SK-N-SH treated with all-trans-retinoic acid at 6 μM for 48 hours (cell line): Measurements from ENCODE around the gene LRRFIP1.
A peak's percentile ranks its signal among the peaks of the same experiment; 100 is the strongest.

ENCODE experiments used
- ARNTL ChIP-seq: fragments of 450-650 bp; formaldehyde crosslinking; IDR thresholded peaks from 2 replicates; pipeline ENCODE4 v1.5.0; 2020; ENCODE audit warnings: low read depth, mild to moderate bottlenecking, moderate library complexity, borderline replicate concordance
- ESRRG ChIP-seq: fragments of 250-450 bp; sonication (Bioruptor Pico); IDR thresholded peaks from 2 replicates; pipeline ENCODE4 v1.6.1; 2021; ENCODE audit warnings: mild to moderate bottlenecking
- GLIS3 ChIP-seq: fragments of 250-450 bp; sonication (Bioruptor Pico); IDR thresholded peaks from 2 replicates; pipeline ENCODE4 v1.5.0; 2020; ENCODE audit warnings: mild to moderate bottlenecking, moderate library complexity
- TCF4 ChIP-seq: fragments of 250-450 bp; sonication (Bioruptor Pico); IDR thresholded peaks from 2 replicates; pipeline ENCODE4 v1.8.0; 2021; ENCODE audit warnings: mild to moderate bottlenecking, moderate library complexity, borderline replicate concordance
- TOX ChIP-seq: fragments of 250-450 bp; sonication (Bioruptor Pico); IDR thresholded peaks from 2 replicates; pipeline ENCODE4 v1.8.0; 2021; ENCODE audit warnings: mild to moderate bottlenecking, moderate library complexity, borderline replicate concordance
- ZFP3 ChIP-seq: fragments of 250-450 bp; sonication (Bioruptor Pico); IDR thresholded peaks from 2 replicates; pipeline ENCODE4 v1.5.0; 2020; ENCODE audit warnings: mild to moderate bottlenecking, moderate library complexity
- ZNF565 ChIP-seq: fragments of 450-650 bp; formaldehyde crosslinking; conservative IDR thresholded peaks from 2 replicates; pipeline ENCODE4 v1.5.0; 2020; ENCODE audit warnings: low read depth, mild to moderate bottlenecking, moderate library complexity
- TF ChIP-seq, protein P1 (sequence below): fragments of 250-450 bp; sonication (Bioruptor Pico); IDR thresholded peaks from 2 replicates; pipeline ENCODE4 v1.8.0; 2020; ENCODE audit warnings: mild to moderate bottlenecking, moderate library complexity, borderline replicate concordance
- TF ChIP-seq, protein P2 (sequence below): fragments of 250-450 bp; sonication (Bioruptor Pico); IDR thresholded peaks from 2 replicates; pipeline ENCODE4 v1.5.1; 2021; ENCODE audit warnings: mild to moderate bottlenecking, moderate library complexity

DNA sequence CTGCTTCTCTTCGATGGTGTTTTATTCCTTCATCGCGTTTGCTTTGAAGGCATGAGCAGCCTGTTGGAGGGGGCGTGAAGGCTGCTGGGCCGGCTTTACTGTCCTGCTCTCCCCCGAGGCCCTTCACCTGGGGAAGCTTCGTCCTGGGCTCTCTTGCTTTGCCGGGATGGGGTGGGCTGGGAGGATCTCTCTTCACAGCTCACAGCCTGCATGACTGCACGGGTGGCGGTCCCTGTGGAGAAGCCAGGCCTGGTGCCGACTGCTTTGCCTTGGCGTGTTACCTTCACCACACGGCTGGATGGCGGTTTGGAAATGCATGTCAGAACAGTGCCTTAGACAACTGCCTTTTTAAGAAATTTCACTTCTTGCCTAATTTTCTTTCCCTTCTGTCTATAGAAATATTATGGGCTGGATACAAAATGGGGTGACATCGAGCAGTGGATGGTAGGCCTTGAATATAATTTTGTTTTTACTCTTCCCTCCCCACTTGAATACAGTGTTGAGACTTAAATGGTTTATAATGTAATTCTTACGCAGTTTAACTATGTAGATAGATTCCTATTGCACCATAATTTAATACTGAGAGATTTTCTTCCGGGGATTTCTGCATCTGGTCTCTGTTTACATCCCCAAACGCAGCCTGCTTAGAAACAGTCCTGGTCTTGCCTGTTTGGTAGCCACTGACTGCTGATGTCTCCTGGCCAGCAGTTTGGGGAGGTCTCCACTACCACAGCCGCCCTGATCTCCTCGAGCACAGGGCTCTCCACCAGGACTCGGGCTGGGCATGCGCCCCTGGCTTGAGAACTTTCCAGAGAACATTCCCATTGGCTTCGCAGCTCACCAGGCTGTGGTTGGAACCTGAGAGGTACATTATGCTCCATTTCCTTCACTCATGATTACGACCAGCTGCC is 90.2 kb downstream of the LRRFIP1 start:
- TF ChIP-seq, protein P1, sequence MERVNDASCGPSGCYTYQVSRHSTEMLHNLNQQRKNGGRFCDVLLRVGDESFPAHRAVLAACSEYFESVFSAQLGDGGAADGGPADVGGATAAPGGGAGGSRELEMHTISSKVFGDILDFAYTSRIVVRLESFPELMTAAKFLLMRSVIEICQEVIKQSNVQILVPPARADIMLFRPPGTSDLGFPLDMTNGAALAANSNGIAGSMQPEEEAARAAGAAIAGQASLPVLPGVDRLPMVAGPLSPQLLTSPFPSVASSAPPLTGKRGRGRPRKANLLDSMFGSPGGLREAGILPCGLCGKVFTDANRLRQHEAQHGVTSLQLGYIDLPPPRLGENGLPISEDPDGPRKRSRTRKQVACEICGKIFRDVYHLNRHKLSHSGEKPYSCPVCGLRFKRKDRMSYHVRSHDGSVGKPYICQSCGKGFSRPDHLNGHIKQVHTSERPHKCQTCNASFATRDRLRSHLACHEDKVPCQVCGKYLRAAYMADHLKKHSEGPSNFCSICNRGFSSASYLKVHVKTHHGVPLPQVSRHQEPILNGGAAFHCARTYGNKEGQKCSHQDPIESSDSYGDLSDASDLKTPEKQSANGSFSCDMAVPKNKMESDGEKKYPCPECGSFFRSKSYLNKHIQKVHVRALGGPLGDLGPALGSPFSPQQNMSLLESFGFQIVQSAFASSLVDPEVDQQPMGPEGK (CRISPR knock-in tag) = no peak
- TF ChIP-seq ARNTL (CRISPR knock-in tag) = no peak
- no peak for TF ChIP-seq ZNF565 (CRISPR knock-in tag)
- no peak for TF ChIP-seq ESRRG (CRISPR knock-in tag)
- TF ChIP-seq TCF4 (CRISPR knock-in tag) = peak; percentile 63
- no peak for TF ChIP-seq ZFP3 (CRISPR knock-in tag)
- TF ChIP-seq TOX = no peak
- no peak for TF ChIP-seq GLIS3
- TF ChIP-seq, protein P2, sequence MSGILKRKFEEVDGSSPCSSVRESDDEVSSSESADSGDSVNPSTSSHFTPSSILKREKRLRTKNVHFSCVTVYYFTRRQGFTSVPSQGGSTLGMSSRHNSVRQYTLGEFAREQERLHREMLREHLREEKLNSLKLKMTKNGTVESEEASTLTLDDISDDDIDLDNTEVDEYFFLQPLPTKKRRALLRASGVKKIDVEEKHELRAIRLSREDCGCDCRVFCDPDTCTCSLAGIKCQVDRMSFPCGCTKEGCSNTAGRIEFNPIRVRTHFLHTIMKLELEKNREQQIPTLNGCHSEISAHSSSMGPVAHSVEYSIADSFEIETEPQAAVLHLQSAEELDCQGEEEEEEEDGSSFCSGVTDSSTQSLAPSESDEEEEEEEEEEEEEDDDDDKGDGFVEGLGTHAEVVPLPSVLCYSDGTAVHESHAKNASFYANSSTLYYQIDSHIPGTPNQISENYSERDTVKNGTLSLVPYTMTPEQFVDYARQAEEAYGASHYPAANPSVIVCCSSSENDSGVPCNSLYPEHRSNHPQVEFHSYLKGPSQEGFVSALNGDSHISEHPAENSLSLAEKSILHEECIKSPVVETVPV (CRISPR knock-in tag) = no peak
